ENCODE data around the gene SCN2B. TPM values are rescaled to one million over a fixed set of nuclear protein-coding genes. Genes with fewer than 3 reads are reported as not detected.

SCN2B gene
- total and polyA plus RNA-seq, 7 donors = 0.23 to 1.7 (median 0.95) TPM

DNA sequence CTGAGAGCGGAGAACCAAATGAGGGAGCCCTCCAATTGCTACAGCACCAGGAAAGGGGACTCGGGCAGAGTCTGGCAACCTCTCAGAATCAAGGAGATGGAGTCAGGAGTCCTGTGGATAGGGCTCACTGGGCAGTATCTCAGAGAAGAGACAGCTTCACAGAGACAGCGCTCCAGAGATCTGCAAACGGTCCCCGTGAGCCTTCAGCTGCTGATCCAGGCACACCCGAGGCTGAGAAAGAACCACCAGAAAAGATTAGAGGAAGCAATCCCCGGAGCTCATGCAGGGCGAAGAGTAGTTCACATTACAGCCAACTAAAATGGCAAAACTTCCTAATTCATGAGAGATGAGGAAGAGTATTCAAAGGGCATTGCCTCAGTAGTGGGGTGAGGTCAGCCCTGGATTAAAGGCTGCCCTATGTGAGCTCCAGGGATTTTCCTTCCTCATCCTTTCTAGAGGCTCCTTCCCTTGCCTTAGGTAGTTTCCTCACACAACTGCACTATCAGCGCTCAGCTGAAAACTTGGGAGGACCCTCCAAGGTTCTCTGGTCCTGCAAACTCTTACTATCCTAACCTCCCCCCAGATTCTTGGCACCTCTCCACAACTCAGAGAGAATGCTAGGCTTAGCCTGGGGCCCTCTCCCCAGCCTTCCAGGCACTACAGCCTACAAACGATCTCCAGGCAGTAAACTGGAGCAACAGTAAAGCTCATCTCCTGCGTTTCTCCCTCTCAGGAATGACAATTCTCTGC lies 47.5 kb downstream of the SCN2B start:
- intact Hi-C loops (cut with DNase I) = no loop called here
- TF ChIP-seq, protein P1, sequence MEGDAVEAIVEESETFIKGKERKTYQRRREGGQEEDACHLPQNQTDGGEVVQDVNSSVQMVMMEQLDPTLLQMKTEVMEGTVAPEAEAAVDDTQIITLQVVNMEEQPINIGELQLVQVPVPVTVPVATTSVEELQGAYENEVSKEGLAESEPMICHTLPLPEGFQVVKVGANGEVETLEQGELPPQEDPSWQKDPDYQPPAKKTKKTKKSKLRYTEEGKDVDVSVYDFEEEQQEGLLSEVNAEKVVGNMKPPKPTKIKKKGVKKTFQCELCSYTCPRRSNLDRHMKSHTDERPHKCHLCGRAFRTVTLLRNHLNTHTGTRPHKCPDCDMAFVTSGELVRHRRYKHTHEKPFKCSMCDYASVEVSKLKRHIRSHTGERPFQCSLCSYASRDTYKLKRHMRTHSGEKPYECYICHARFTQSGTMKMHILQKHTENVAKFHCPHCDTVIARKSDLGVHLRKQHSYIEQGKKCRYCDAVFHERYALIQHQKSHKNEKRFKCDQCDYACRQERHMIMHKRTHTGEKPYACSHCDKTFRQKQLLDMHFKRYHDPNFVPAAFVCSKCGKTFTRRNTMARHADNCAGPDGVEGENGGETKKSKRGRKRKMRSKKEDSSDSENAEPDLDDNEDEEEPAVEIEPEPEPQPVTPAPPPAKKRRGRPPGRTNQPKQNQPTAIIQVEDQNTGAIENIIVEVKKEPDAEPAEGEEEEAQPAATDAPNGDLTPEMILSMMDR (IDR thresholded peaks at IDR 0.05) = no peak
- TF ChIP-seq POLR2A (IDR thresholded peaks at IDR 0.05) (no peak), POLR2AphosphoS5 (IDR thresholded peaks at IDR 0.05) (no peak), EP300 (IDR thresholded peaks at IDR 0.05) (no peak)
- Histone ChIP-seq H3K9me3 (no peaks in the 10 kb centered on the region), H3K4me1 (no peaks in the 10 kb centered on the region), H3K4me3 (no peak overlapping the region), H3K27ac (no peak overlapping the region), H3K36me3 (no peaks in the 10 kb centered on the region), H3K27me3 (no peaks in the 10 kb centered on the region)
- no peak for DNase-seq
- WGBS, 2 donors = 73 to 79% methylated on average over 11 of the region's 11 CpGs

DNA sequence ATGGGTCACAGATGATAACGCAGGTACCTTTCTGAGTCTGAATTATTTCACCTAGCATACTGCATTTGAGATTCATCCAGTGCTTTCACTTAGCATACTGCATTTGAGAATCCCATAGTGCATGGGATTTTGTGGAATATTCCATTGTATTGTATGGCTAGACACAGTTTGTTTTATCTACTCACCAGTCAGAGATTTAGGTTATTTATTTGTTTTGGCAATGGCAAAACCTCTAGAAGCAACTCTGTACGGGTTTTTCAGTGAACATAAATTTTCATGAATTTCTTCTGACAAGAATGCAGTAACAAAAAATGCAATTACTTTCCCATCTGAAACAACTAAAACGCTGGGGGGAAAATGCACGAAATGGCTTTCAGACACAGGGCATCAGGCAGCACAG lies 48.1 kb downstream of the SCN2B start:
- H3K27me3 ChIP-seq = no peaks in the 10 kb centered on the region
- no peaks in the 10 kb centered on the region for H3K9me3 ChIP-seq
- no peak overlapping the region for H3K27ac ChIP-seq
- 71 to 76% methylated on average over 4 of the region's 4 CpGs for WGBS, 2 donors
- DNase-seq = no peak
- intact Hi-C loops (cut with DNase I) = no loop called here
- no peaks in the 10 kb centered on the region for H3K36me3 ChIP-seq
- H3K4me1 ChIP-seq = no peaks in the 10 kb centered on the region
- TF ChIP-seq EP300 (IDR thresholded peaks at IDR 0.05) = no peak
- TF ChIP-seq POLR2AphosphoS5 (IDR thresholded peaks at IDR 0.05) = no peak
- no peak for TF ChIP-seq POLR2A (IDR thresholded peaks at IDR 0.05)
- no peak overlapping the region for H3K4me3 ChIP-seq

DNA sequence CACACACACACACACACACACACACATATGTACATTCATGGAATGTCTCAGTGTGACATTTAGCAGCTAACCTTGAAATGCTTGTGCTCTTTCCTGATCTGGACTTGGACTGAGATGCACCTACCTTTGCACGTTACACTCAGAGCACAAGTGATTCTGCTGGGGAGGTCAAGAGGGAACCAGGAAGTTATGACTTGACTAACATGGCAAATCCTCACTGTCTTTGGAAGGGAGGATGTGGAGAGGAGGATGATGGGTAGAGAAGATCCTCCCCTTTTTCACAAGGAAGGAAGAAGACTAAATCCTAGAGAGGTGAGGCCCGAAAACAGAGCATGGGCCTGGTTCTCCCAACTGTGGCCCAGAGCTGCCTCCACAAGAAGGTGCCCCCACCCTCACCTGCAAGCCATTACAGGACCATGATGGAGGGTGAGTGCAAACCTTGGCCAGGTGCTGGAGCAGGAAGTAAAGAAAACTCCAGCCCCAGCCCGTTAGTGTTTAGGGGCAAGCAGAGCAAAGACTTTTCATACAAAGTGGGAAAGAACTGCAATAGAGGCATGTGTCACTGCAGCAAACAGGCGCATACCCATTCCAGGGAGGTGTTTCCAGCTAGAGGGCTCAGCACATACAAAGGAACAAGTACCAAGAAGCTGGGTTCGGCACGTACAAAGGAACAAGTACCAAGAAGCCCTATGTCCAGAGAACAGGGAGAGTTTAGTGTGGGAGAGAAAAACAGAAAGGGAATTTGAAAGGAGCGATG lies 50.2 kb downstream of the SCN2B start:
- WGBS, 2 donors = 86 to 88% methylated on average over 7 of the region's 7 CpGs
- intact Hi-C loops (cut with DNase I) = no loop called here
- Histone ChIP-seq H3K4me3 (no peak overlapping the region), H3K9me3 (no peaks in the 10 kb centered on the region), H3K36me3 (no peaks in the 10 kb centered on the region), H3K27me3 (no peaks in the 10 kb centered on the region), H3K4me1 (no peaks in the 10 kb centered on the region), H3K27ac (no peak overlapping the region)
- no peak for DNase-seq
- TF ChIP-seq EP300 (IDR thresholded peaks at IDR 0.05) (no peak), POLR2A (IDR thresholded peaks at IDR 0.05) (no peak), POLR2AphosphoS5 (IDR thresholded peaks at IDR 0.05) (no peak)
- TF ChIP-seq, protein P1 (IDR thresholded peaks at IDR 0.05) = no peak

DNA sequence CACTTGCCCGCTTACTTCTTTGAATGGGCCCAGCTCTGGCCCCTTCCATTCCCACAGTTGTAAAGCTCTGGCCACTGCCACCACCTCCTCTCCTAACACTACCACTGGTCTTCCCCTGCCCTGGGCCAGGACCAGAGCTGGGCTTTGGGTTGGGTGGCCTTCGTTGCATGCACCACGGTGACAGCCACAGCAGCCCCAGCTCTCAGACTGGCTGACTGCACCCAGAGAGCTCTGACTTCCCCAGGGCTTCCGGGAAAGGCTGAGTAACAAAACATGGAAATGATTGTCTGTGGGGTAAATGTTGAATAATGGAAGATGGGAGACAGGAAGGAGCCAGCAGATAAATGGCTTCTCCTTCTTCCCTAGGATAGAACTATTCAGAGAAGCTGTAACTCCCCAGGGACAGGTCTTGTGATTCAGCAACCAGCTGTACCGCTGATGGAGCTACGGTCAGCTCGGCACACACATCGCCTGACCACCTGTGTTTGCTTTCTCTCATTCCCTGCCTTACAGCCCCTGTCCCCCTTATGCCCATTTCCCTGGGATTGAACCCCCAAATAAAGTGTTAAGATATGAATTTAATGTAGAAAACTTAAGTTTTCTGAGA lies 51.4 kb downstream of the SCN2B start:
- Histone ChIP-seq H3K27me3 (no peaks in the 10 kb centered on the region), H3K9me3 (no peaks in the 10 kb centered on the region), H3K4me1 (no peaks in the 10 kb centered on the region), H3K36me3 (no peaks in the 10 kb centered on the region), H3K4me3 (no peak overlapping the region), H3K27ac (no peak overlapping the region)
- no peak for DNase-seq
- TF ChIP-seq POLR2A (IDR thresholded peaks at IDR 0.05) (no peak), POLR2AphosphoS5 (IDR thresholded peaks at IDR 0.05) (no peak), EP300 (IDR thresholded peaks at IDR 0.05) (no peak)
- TF ChIP-seq, protein P1 (IDR thresholded peaks at IDR 0.05) = no peak
- 82 to 93% methylated on average over 8 of the region's 8 CpGs for WGBS, 2 donors
- intact Hi-C loops (cut with DNase I) = no loop called here

DNA sequence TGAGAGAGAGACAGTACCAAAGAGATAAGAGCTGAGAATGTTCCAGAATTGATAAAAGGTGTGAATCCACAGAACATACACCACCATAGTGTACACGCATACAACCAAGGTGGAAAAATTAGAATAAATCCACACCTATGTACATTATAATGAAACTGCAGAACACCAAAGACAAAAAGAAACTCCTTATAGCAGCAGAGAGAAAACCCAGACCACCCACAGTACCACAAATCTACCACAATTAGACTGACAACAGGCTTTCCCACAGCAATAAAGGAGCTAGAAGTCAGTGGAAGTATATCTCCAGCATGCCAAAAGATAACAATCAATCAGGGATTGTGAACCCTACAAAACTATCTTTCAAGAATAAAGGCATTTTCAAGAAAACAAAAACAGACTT lies 55.6 kb downstream of the SCN2B start:
- no peak for DNase-seq
- Histone ChIP-seq H3K36me3 (no peaks in the 10 kb centered on the region), H3K27me3 (no peaks in the 10 kb centered on the region), H3K4me1 (no peaks in the 10 kb centered on the region), H3K9me3 (no peaks in the 10 kb centered on the region), H3K27ac (no peak overlapping the region), H3K4me3 (no peak overlapping the region)
- intact Hi-C loops (cut with DNase I) = no loop called here
- no peak for TF ChIP-seq POLR2A (IDR thresholded peaks at IDR 0.05)
- no peak for TF ChIP-seq EP300 (IDR thresholded peaks at IDR 0.05)
- 90 to 98% methylated on average over 1 of the region's 1 CpG for WGBS, 2 donors
